Transverse colon (tissue), 4 donors: ENCODE measurements around the gene FOLR1.

Source experiments
- CTCF ChIP-seq, 5 experiments: fragments of 200-600 bp in 3 of 5; fragments of 450-650 bp in 2 of 5; sonication (generic) in 3 of 5; IDR thresholded peaks; 1 replicate in 2 of 5; 2 replicates in 3 of 5; pipeline ENCODE4 v1.5.1; 2016 to 2017; ENCODE audit warnings: antibody characterized with exemption in 5 of 5, inconsistent platforms in 3 of 5, mild to moderate bottlenecking in 2 of 5, moderate library complexity in 1 of 5
- EP300 ChIP-seq: sonication (generic); formaldehyde crosslinking; IDR thresholded peaks from one replicate; pipeline ENCODE4 v1.6.1; 2017; ENCODE audit warnings: antibody characterized with exemption, low read depth
- POLR2A ChIP-seq: fragments of 450-650 bp; IDR thresholded peaks from one replicate; pipeline ENCODE4 v1.6.1; 2016; ENCODE audit warnings: antibody characterized with exemption, mild to moderate bottlenecking, moderate library complexity
- POLR2AphosphoS5 ChIP-seq, 3 donors: sonication (generic); formaldehyde crosslinking; IDR thresholded peaks; one replicate each; pipeline ENCODE4 v1.6.1; 2016; ENCODE audit warnings: antibody characterized with exemption in 3 of 3

GRCh38 chr11:72235351-72236057 lies 43.6 kb downstream of the FOLR1 start:
- TF ChIP-seq CTCF (IDR thresholded peaks at IDR 0.05) (no peak), POLR2A (no peak), POLR2AphosphoS5 (IDR thresholded peaks at IDR 0.05) (no peak), EP300 (no peak)
